HG03521 (cell line): ENCODE results near the gene KLK1.
"Not testable (repeated sequence)": the region's sequence is repeated elsewhere in the genome, so short reads cannot be mapped to it uniquely, and the experiment has no call there.

Experiments
- ATAC-seq: cut with Tn5 transposase; IDR thresholded peaks from one replicate; pipeline ENCODE4 v1.9.1; 2021; ENCODE audit warnings: mild to moderate bottlenecking, moderate library complexity; ENCODE audit not compliant: unreplicated experiment

The KLK1 gene

DNA sequence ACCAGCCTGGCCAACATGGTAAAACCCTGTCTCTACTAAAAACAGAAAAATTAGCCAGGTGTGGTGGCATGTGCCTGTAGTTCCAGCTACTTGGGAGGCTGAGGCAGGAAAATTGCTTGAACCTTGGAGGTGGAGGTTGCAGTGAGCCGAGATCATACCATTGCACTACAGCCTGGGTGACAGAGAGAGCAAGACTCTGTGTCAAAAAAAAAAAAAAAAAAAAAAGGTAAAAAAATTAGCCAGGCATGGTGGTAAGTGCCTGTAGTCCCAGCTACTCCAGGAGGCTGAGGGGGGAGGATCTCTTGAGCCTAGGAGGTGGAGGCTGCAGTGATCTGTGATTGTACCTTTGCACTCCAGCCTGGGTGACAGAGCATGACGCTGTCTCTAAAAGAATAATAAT, 53.4 kb downstream of the KLK1 start, which contains the start of gene GPR32:
Gene GPR32, plus strand, starts transcription at position 301 of the 400 bp plus-strand sequence. CDS start 137 bp downstream, outside the sequence.
- ATAC-seq = not testable (repeated sequence)
